K562 (cell line): ENCODE measurements around the gene LAMA3. TPM values are rescaled to one million over a fixed set of nuclear protein-coding genes. Genes with fewer than 3 reads are reported as not detected.

Source experiments
- ATAC-seq: fragments of 200-7000 bp; cut with Tn5 transposase; 3 replicates; pipeline ENCODE4 v1.9.1; 2020; ENCODE audit warnings: moderate library complexity
- BruUV-seq: library from RNA; stranded (reverse); fragments of 400-500 nt; replicated peaks from 2 replicates; lab custom pipeline; 2021; lab: Mats Ljungman, UMichigan
- CTCF ChIA-PET: fragments of 300-600 bp; formaldehyde crosslinking; extraction: SDS; loops from one replicate; lab custom pipeline; 2021; ENCODE audit warnings: low intra/inter-chr PET ratio; lab: Yijun Ruan, JAX
- POLR2A ChIA-PET: fragments of 300-600, 350-650 bp; sonication (Branson Sonifier 250); formaldehyde crosslinking; extraction: SDS; loops from one replicate; lab custom pipeline; 2021; ENCODE audit warnings: antibody characterized with exemption, inconsistent platforms; lab: Yijun Ruan, JAX
- DNase-seq, 4 experiments: peaks; one replicate each; pipeline versions ENCODE4 v3.0.0 to v3.0.0-alpha.2; 2011 to 2018; ENCODE audit warnings: low spot score in 3 of 4, mixed read lengths in 3 of 4; ENCODE audit errors: extremely low read depth in 1 of 4
- FAIRE-seq: peaks from 2 replicates; lab custom pipeline; 2011; peaks lifted over from hg19 to GRCh38; lab: Jason Lieb, UNC
- H2AFZ ChIP-seq: 2 replicates; pipeline ENCODE4 v1.6.0; 2011; ENCODE audit warnings: low read depth, low read length, control low read depth, inconsistent platforms
- H3K27ac ChIP-seq: fragments of 200-600 bp; 3 replicates; pipeline ENCODE4 v1.8.0; 2011; ENCODE audit warnings: low read depth, mild to moderate bottlenecking, control low read depth, inconsistent platforms, low read length, moderate library complexity, mixed read lengths; ENCODE audit errors: extremely low read depth
- H3K27me3 ChIP-seq, 2 experiments: fragments of 300-600 bp in 1 of 2; 2 replicates in 1 of 2; 3 replicates in 1 of 2; pipeline versions ENCODE4 v1.6.0 to v1.8.0; 2011; ENCODE audit warnings: inconsistent platforms in 2 of 2, low read length in 2 of 2, mild to moderate bottlenecking in 1 of 2, mixed read lengths in 1 of 2, moderate library complexity in 1 of 2; ENCODE audit not compliant: control insufficient read depth in 2 of 2, insufficient read depth in 2 of 2
- H3K36me3 ChIP-seq: fragments of 300-600 bp; 3 replicates; pipeline ENCODE4 v1.8.0; 2011; ENCODE audit warnings: mild to moderate bottlenecking, low read length, inconsistent platforms; ENCODE audit not compliant: control insufficient read depth, insufficient read depth
- H3K4me1 ChIP-seq, 2 experiments: fragments of 200-600 bp in 1 of 2; replicated peaks in 1 of 2; 2 replicates in 1 of 2; 3 replicates in 1 of 2; pipeline versions ENCODE4 v1.5.1 to v1.8.0; 2011; ENCODE audit warnings: inconsistent platforms in 2 of 2, low read length in 2 of 2, mild to moderate bottlenecking in 1 of 2, mixed read lengths in 1 of 2, moderate library complexity in 1 of 2; ENCODE audit not compliant: control insufficient read depth in 2 of 2, insufficient read depth in 2 of 2
- H3K4me2 ChIP-seq: 2 replicates; pipeline ENCODE4 v1.6.1; 2011; ENCODE audit warnings: low read length, control low read depth, inconsistent platforms, mixed read lengths; ENCODE audit not compliant: insufficient read depth
- H3K4me3 ChIP-seq: fragments of 200-600 bp; sonication (generic), shearing (Covaris generic); 2 replicates; pipeline ENCODE4 v1.5.1; 2016; ENCODE audit warnings: control low read depth, inconsistent platforms
- H3K79me2 ChIP-seq: fragments of 200-600 bp; 3 replicates; pipeline ENCODE4 v1.8.0; 2011; ENCODE audit warnings: low read length, inconsistent platforms; ENCODE audit not compliant: control insufficient read depth, insufficient read depth
- H3K9ac ChIP-seq, 2 experiments: 2 replicates each; pipeline versions ENCODE4 v1.6.0 to v1.6.1; 2011; ENCODE audit warnings: low read depth in 2 of 2, low read length in 2 of 2, control low read depth in 1 of 2, inconsistent platforms in 1 of 2, mild to moderate bottlenecking in 1 of 2, mixed read lengths in 1 of 2; ENCODE audit not compliant: insufficient read depth in 1 of 2
- H3K9me1 ChIP-seq: one replicate; pipeline ENCODE4 v1.6.0; 2011; ENCODE audit warnings: inconsistent platforms, mild to moderate bottlenecking, low read length, moderate library complexity; ENCODE audit not compliant: control insufficient read depth, insufficient read depth
- H3K9me3 ChIP-seq: replicated peaks from 2 replicates; pipeline ENCODE4 v1.5.1; 2011; ENCODE audit warnings: low read depth, low read length, inconsistent platforms; ENCODE audit not compliant: control insufficient read depth, insufficient read depth
- H4K20me1 ChIP-seq: replicated peaks from 2 replicates; pipeline ENCODE4 v1.6.1; 2011; ENCODE audit warnings: low read length, inconsistent platforms, mixed read lengths; ENCODE audit not compliant: control insufficient read depth, insufficient read depth
- BACH1 ChIP-seq: fragments of 200-800 bp; sonication (Bioruptor generic); IDR thresholded peaks from 2 replicates; pipeline ENCODE4 v1.6.1; 2016; ENCODE audit warnings: missing genetic modification characterization, missing compliant biosample characterization
- BMI1 ChIP-seq: fragments of 150-350 bp; IDR thresholded peaks from 2 replicates; pipeline ENCODE4 v1.6.1; 2014; ENCODE audit warnings: low read length
- CEBPB ChIP-seq: fragments of 450-650 bp; IDR thresholded peaks from 2 replicates; pipeline ENCODE4 v1.6.1; 2016; ENCODE audit warnings: missing genetic modification characterization, missing compliant biosample characterization
- CHAMP1 ChIP-seq: fragments of 450-650 bp; IDR thresholded peaks from 2 replicates; pipeline ENCODE4 v1.6.1; 2016; ENCODE audit warnings: mild to moderate bottlenecking
- SP1 ChIP-seq: sonication (generic); formaldehyde crosslinking; IDR thresholded peaks from 2 replicates; pipeline ENCODE4 v1.8.1; 2022; ENCODE audit warnings: mild to moderate bottlenecking, missing genetic modification reagents
- TAF1 ChIP-seq: IDR thresholded peaks from 2 replicates; pipeline ENCODE4 v1.6.1; 2011; ENCODE audit warnings: mild to moderate bottlenecking, low read length, moderate library complexity; ENCODE audit not compliant: insufficient read depth, control insufficient read depth, severe bottlenecking; ENCODE audit errors: extremely low read depth
- ZNF174 ChIP-seq: fragments of 250-450 bp; sonication (Bioruptor Pico); IDR thresholded peaks from 2 replicates; pipeline ENCODE4 v1.4.0; 2020; ENCODE audit warnings: mild to moderate bottlenecking
- ZNF24 ChIP-seq: fragments of 450-650 bp; IDR thresholded peaks from 2 replicates; pipeline ENCODE4 v1.6.1; 2016
- WGBS: fragments of 100-300 bp; shearing (Covaris generic); methylation state at CpG from one replicate; pipeline ENCODE4 v1.1.6; 2016; ENCODE audit warnings: low coverage, mixed read lengths; ENCODE audit not compliant: insufficient coverage; ENCODE audit errors: missing lambda C conversion rate; 5-methylcytosine and 5-hydroxymethylcytosine counted together
- in situ Hi-C: fragments of 300-500 bp; cut with MboI; formaldehyde crosslinking; loops from 4 replicates; pipeline ENCODE4 v1.15.0; 2018; ENCODE audit warnings: inconsistent platforms, mixed read lengths
- intact Hi-C: fragments of 100-400 bp; cut with micrococcal nuclease; formaldehyde crosslinking; loops from 2 replicates; pipeline ENCODE4 v1.14.2; 2022
- polyA plus RNA-seq, 8 experiments: library from polyadenylated mRNA; depleted of rRNA in 4 of 8; stranded (reverse) in 5 of 8; unstranded in 3 of 8; fragments of >200 nt; fragmentation: Nextera tagmentation in 2 of 8; fragmentation: Illumina TruSeq in 1 of 8; extraction: Ambion mirVana in 2 of 8; extraction: Trizol in 1 of 8; gene quantifications; 2 replicates each; pipeline versions ENCODE4 v1.2.1 to v1.2.3, GENCODE V29; 2011 to 2014; ENCODE audit warnings: inconsistent platforms in 1 of 8, missing spikeins in 1 of 8
- total RNA-seq, 7 experiments: library from RNA; depleted of rRNA in 6 of 7; stranded (reverse); fragments of >200 nt in 6 of 7; fragmentation: Illumina TruSeq in 2 of 7; extraction: Trizol in 2 of 7; gene quantifications; 2 replicates each; pipeline versions ENCODE4 v1.2.1 to v1.2.3, GENCODE V29; 2011 to 2021; ENCODE audit warnings: low replicate concordance in 1 of 7

Gene LAMA3
- total and polyA plus RNA-seq, 9 of the 15 experiments (the other 6 are each of a cell fraction or from before 2014, with no cell fraction given): 0.07 TPM; not detected in 8

GRCh38 chr18:23929362-23929930 lies 240.2 kb downstream of the LAMA3 start:
- Histone ChIP-seq H3K9me1 (no peaks in the 10 kb centered on the region), H3K27me3 (no peaks in the 10 kb centered on the region; a peak in 2 of 5 replicates), H3K4me2 (no peak overlapping the region), H3K9ac (no peak overlapping the region), H3K36me3 (no peaks in the 10 kb centered on the region), H3K27ac (no peak overlapping the region), H4K20me1 (no peaks in the 10 kb centered on the region), H3K4me3 (no peak overlapping the region), H3K79me2 (no peaks in the 10 kb centered on the region), H2AFZ (no peak overlapping the region), H3K4me1 (no peaks in the 10 kb centered on the region), H3K9me3 (no peaks in the 10 kb centered on the region)
- DNase-seq: no peak
- in situ Hi-C loops: no loop called here
- no peak for FAIRE-seq
- WGBS: 0% methylated on average over 5 of the region's 5 CpGs
- intact Hi-C loops: no loop called here
- no TSS peak for BruUV-seq
- TF ChIP-seq TAF1: no peak
- TF ChIP-seq CEBPB (tag): no peak
- no peak for TF ChIP-seq BACH1 (tag)
- no peak for TF ChIP-seq ZNF174 (CRISPR knock-in tag)
- TF ChIP-seq SP1 (CRISPR knock-in tag): no peak
- no peak for TF ChIP-seq ZNF24
- no peak for TF ChIP-seq BMI1
- TF ChIP-seq CHAMP1: no peak
- no peak for ATAC-seq
- ChIA-PET CTCF (no interaction called here), POLR2A (no interaction called here)
